Gastrocnemius medialis (tissue), 4 donors: ENCODE data around the gene TMEM101. TPM values are rescaled to one million over a fixed set of nuclear protein-coding genes. Genes with fewer than 3 reads are reported as not detected.

Experiments
- ATAC-seq, 2 donors: fragments of 150-250 bp; one replicate each; pipeline ENCODE4 v1.9.1; 2016
- DNase-seq, 2 donors: peaks; one replicate each; pipeline ENCODE4 v3.0.0-alpha.2; 2019
- H3K27ac ChIP-seq, 4 donors: fragments of 200-600 bp; sonication (generic); 1 replicate in 1 of 4; 2 replicates in 3 of 4; pipeline ENCODE4 v1.5.1; 2016 to 2018; ENCODE audit warnings: mild to moderate bottlenecking in 2 of 4, moderate library complexity in 1 of 4
- H3K27me3 ChIP-seq, 3 donors: fragments of 200-600 bp; sonication (generic) in 2 of 3; 1 replicate in 1 of 3; 2 replicates in 2 of 3; pipeline versions ENCODE4 v1.5.1 to v1.6.0; 2016 to 2019; ENCODE audit warnings: mild to moderate bottlenecking in 1 of 3, moderate library complexity in 1 of 3
- H3K36me3 ChIP-seq, 2 donors: fragments of 200-600 bp; sonication (generic) in 1 of 2; one replicate each; pipeline ENCODE4 v1.5.1; 2017 to 2018
- H3K4me1 ChIP-seq, 2 donors: fragments of 200-600 bp; sonication (generic) in 1 of 2; one replicate each; pipeline ENCODE4 v1.5.1; 2016 to 2017; ENCODE audit warnings: mild to moderate bottlenecking in 2 of 2
- H3K4me3 ChIP-seq, 4 donors: fragments of 200-600 bp; sonication (generic) in 3 of 4; 1 replicate in 1 of 4; 2 replicates in 3 of 4; pipeline ENCODE4 v1.5.1; 2016 to 2019; ENCODE audit warnings: mild to moderate bottlenecking in 2 of 4
- H3K9me3 ChIP-seq, 3 donors: fragments of 200-600 bp; sonication (generic) in 2 of 3; 1 replicate in 1 of 3; 2 replicates in 2 of 3; pipeline ENCODE4 v1.5.1; 2016 to 2019
- CTCF ChIP-seq, 5 experiments: fragments of 450-650 bp in 3 of 5; fragments of 200-600 bp in 2 of 5; sonication (generic) in 2 of 5; IDR thresholded peaks in 4 of 5; conservative IDR thresholded peaks in 1 of 5; 1 replicate in 4 of 5; 2 replicates in 1 of 5; pipeline ENCODE4 v1.5.1; 2016 to 2019; ENCODE audit warnings: antibody characterized with exemption in 5 of 5, mild to moderate bottlenecking in 3 of 5, moderate library complexity in 3 of 5
- POLR2A ChIP-seq, 2 donors: fragments of 450-650 bp; IDR thresholded peaks; one replicate each; pipeline ENCODE4 v1.6.1; 2017; ENCODE audit warnings: antibody characterized with exemption in 2 of 2, mild to moderate bottlenecking in 2 of 2, moderate library complexity in 2 of 2
- in situ Hi-C, 4 donors: fragments of 200-750 bp; cut with MboI; loops; one replicate each; pipeline versions ENCODE4 v1.15.0 to v1.8.0; 2017; ENCODE audit warnings: low sequenced_read_pairs in 4 of 4
- intact Hi-C: fragments of 100-400 bp; cut with DNase I; formaldehyde crosslinking; loops from one replicate; pipeline ENCODE4 v1.15.1; 2023; ENCODE audit warnings: low total_unique reads
- total RNA-seq, 4 donors: library from RNA; depleted of rRNA; stranded (reverse); fragments of >200 nt; gene quantifications; one replicate each; pipeline versions ENCODE4 v1.1.0 to v1.2.3, GENCODE V29; 2016

TMEM101 gene
- total RNA-seq, 4 donors from 2014 or later: 28.8 to 38.3 (median 36.4) TPM

- Histone ChIP-seq H3K4me3 (no peak overlapping the region), H3K36me3 (peaks cover 0 to 20% of the 10 kb centered on the region in 2 donors), H3K27ac (peak overlapping the region in 3 of 4 donors; percentile 8 to 66 (median 29)), H3K4me1 (peaks cover 18% of the 10 kb centered on the region in 2 donors), H3K27me3 (no peaks in the 10 kb centered on the region), H3K9me3 (no peaks in the 10 kb centered on the region)
- in situ Hi-C loops (loop anchor here in 1 of 4 donors (10.0 kb wide), 1 partner anchor 85 kb away; the partner anchor contains the start of gene PPY), intact Hi-C loops (no loop called here)
- DNase-seq (no peak), ATAC-seq (peak; percentile 68 to 84)
- no peak for TF ChIP-seq CTCF (IDR thresholded peaks at IDR 0.05 in 4 of 5, conservative IDR thresholded peaks at IDR 0.05 in 1 of 5)
- no peak for TF ChIP-seq POLR2A (IDR thresholded peaks at IDR 0.05)
These were observed 15.0 kb upstream of the TMEM101 start for GRCh38 chr17:44029736-44030135.

- peaks cover 6 to 7% of the 10 kb centered on the region in 2 donors for H3K4me1 ChIP-seq
- in situ Hi-C loops (no loop called here), intact Hi-C loops (no loop called here)
- ATAC-seq: no peak
- H3K9me3 ChIP-seq: no peaks in the 10 kb centered on the region
- no peaks in the 10 kb centered on the region for H3K27me3 ChIP-seq
- no peak overlapping the region for H3K27ac ChIP-seq
- H3K4me3 ChIP-seq: no peak overlapping the region
- DNase-seq: no peak
- H3K36me3 ChIP-seq: peaks cover 0 to 3% of the 10 kb centered on the region in 2 donors
- TF ChIP-seq POLR2A (IDR thresholded peaks at IDR 0.05) (no peak), CTCF (IDR thresholded peaks at IDR 0.05 in 4 of 5, conservative IDR thresholded peaks at IDR 0.05 in 1 of 5) (no peak)
These were observed 10.1 kb upstream of the TMEM101 start for GRCh38 chr17:44024853-44025252.

- H3K27ac ChIP-seq: no peak overlapping the region
- H3K4me3 ChIP-seq: no peak overlapping the region
- in situ Hi-C loops (no loop called here), intact Hi-C loops (no loop called here)
- peaks cover 0 to 3% of the 10 kb centered on the region in 2 donors for H3K36me3 ChIP-seq
- peaks cover 1 to 2% of the 10 kb centered on the region in 2 donors for H3K4me1 ChIP-seq
- DNase-seq (no peak), ATAC-seq (no peak)
- no peaks in the 10 kb centered on the region for H3K27me3 ChIP-seq
- H3K9me3 ChIP-seq: no peaks in the 10 kb centered on the region
- TF ChIP-seq POLR2A (IDR thresholded peaks at IDR 0.05) (no peak), CTCF (IDR thresholded peaks at IDR 0.05 in 4 of 5, conservative IDR thresholded peaks at IDR 0.05 in 1 of 5) (no peak)
These were observed 9.5 kb upstream of the TMEM101 start for GRCh38 chr17:44024271-44024663.

GRCh38 chr17:44023545-44024270 is 8.9 kb upstream of the TMEM101 start:
- DNase-seq (no peak), ATAC-seq (no peak)
- H3K4me1 ChIP-seq: no peaks in the 10 kb centered on the region
- H3K27ac ChIP-seq: no peak overlapping the region
- H3K4me3 ChIP-seq: no peak overlapping the region
- in situ Hi-C loops: no loop called here
- no peak for TF ChIP-seq CTCF (IDR thresholded peaks at IDR 0.05 in 4 of 5, conservative IDR thresholded peaks at IDR 0.05 in 1 of 5)
- TF ChIP-seq POLR2A (IDR thresholded peaks at IDR 0.05): no peak
- no peaks in the 10 kb centered on the region for H3K27me3 ChIP-seq
- intact Hi-C loops: no loop called here
- no peaks in the 10 kb centered on the region for H3K9me3 ChIP-seq
- peaks cover 0 to 3% of the 10 kb centered on the region in 2 donors for H3K36me3 ChIP-seq
